PC-9 (cell line): Measurements from ENCODE around the gene CMBL.

ENCODE experiments used
- EZH2 ChIP-seq: fragments of 200-600 bp; sonication (generic); IDR thresholded peaks from 2 replicates; pipeline ENCODE4 v1.8.0; 2017; ENCODE audit warnings: antibody characterized with exemption, low read depth
- TF ChIP-seq, protein P1 (sequence below): fragments of 200-600 bp; sonication (generic); conservative IDR thresholded peaks from 2 replicates; pipeline ENCODE4 v1.6.1; 2017; ENCODE audit warnings: mixed run types, antibody characterized with exemption, mild to moderate bottlenecking, moderate library complexity

DNA sequence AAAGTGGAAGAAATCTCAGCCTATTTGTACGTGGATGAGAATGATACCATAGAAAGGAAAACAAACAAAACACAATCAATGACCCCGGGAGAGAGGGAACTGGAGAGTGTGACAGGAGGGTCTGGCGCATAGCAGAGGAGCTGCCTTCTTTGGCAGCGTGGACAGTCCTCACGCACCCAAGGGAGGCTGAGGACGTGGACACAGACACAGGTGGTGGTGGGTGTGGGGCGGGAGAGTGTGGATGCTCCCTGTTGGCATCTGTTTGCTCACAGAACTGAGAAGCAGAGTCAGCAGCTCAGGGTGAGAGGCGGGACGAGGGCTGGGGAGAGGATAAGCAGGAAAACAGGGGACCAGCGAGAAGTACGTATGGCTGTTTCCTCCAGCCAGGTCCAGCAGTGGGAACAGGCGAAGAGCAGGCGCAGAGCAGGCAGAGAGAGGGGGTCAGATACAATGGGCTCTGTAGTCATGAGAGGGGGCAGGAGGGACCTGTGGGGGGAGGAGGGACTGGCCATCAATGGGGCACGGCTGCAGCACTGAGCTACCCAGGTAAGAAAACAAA, 10.0 kb downstream of the CMBL start:
- TF ChIP-seq, protein P1, sequence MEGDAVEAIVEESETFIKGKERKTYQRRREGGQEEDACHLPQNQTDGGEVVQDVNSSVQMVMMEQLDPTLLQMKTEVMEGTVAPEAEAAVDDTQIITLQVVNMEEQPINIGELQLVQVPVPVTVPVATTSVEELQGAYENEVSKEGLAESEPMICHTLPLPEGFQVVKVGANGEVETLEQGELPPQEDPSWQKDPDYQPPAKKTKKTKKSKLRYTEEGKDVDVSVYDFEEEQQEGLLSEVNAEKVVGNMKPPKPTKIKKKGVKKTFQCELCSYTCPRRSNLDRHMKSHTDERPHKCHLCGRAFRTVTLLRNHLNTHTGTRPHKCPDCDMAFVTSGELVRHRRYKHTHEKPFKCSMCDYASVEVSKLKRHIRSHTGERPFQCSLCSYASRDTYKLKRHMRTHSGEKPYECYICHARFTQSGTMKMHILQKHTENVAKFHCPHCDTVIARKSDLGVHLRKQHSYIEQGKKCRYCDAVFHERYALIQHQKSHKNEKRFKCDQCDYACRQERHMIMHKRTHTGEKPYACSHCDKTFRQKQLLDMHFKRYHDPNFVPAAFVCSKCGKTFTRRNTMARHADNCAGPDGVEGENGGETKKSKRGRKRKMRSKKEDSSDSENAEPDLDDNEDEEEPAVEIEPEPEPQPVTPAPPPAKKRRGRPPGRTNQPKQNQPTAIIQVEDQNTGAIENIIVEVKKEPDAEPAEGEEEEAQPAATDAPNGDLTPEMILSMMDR, result no peak
- no peak for TF ChIP-seq EZH2
